ENCODE results near the gene WIZ.

Gene WIZ

GRCh38 chr19:15453091-15453578 lies 3.4 kb upstream of the WIZ start:
- Histone ChIP-seq H3K27ac (ENCODE audit: low read depth, low read length) (no peak overlapping the region), H3K9ac (ENCODE audit: low read length) (peak overlapping the region; percentile 38), H3K36me3 (ENCODE audit: control insufficient read depth, insufficient read depth, low read length) (no peaks in the 10 kb centered on the region), H3K4me1 (ENCODE audit: control insufficient read depth, insufficient read depth, low read length) (peaks cover 23% of the 10 kb centered on the region), H3K9me3 (ENCODE audit: control insufficient read depth, insufficient read depth, low read depth, low read length) (no peaks in the 10 kb centered on the region), H3K27me3 (ENCODE audit: control insufficient read depth, insufficient read depth, low read length) (peaks cover 56% of the 10 kb centered on the region), H3K4me3 (ENCODE audit: low read depth, low read length) (peak overlapping the region; percentile 66)

- Histone ChIP-seq H3K4me1 (ENCODE audit: control insufficient read depth, insufficient read depth, low read length) (peaks cover 18% of the 10 kb centered on the region), H3K27ac (ENCODE audit: low read depth, low read length) (no peak overlapping the region), H3K36me3 (ENCODE audit: control insufficient read depth, insufficient read depth, low read length) (no peaks in the 10 kb centered on the region), H3K4me3 (ENCODE audit: low read depth, low read length) (peak overlapping the region; percentile 66), H3K9me3 (ENCODE audit: control insufficient read depth, insufficient read depth, low read depth, low read length) (no peaks in the 10 kb centered on the region), H3K9ac (ENCODE audit: low read length) (peak overlapping the region; percentile 38), H3K27me3 (ENCODE audit: control insufficient read depth, insufficient read depth, low read length) (peaks cover 49% of the 10 kb centered on the region)
Measured at GRCh38 chr19:15452111-15453047, 2.6 kb upstream of the WIZ start.

- no peaks in the 10 kb centered on the region for H3K9me3 ChIP-seq (ENCODE audit: control insufficient read depth, insufficient read depth, low read depth, low read length)
- H3K36me3 ChIP-seq (ENCODE audit: control insufficient read depth, insufficient read depth, low read length): no peaks in the 10 kb centered on the region
- no peak overlapping the region for H3K9ac ChIP-seq (ENCODE audit: low read length)
- no peak overlapping the region for H3K27ac ChIP-seq (ENCODE audit: low read depth, low read length)
- H3K4me1 ChIP-seq (ENCODE audit: control insufficient read depth, insufficient read depth, low read length): peaks cover 15% of the 10 kb centered on the region; the same call in 1 of the 2 replicates
- H3K4me3 ChIP-seq (ENCODE audit: low read depth, low read length): peak overlapping the region; percentile 60; the same call in 1 of the 2 replicates
- H3K27me3 ChIP-seq (ENCODE audit: control insufficient read depth, insufficient read depth, low read length): peaks cover 30% of the 10 kb centered on the region
Measured at GRCh38 chr19:15450528-15450890, 753 bp upstream of the WIZ start.

GRCh38 chr19:15448778-15449619 lies 757 bp downstream of the WIZ start:
- peaks cover 15% of the 10 kb centered on the region; the same call in 1 of the 2 replicates for H3K4me1 ChIP-seq (ENCODE audit: control insufficient read depth, insufficient read depth, low read length)
- H3K9ac ChIP-seq (ENCODE audit: low read length): no peak overlapping the region

GRCh38 chr19:15448044-15448777 lies 1.5 kb downstream of the WIZ start:
- Histone ChIP-seq H3K27me3 (ENCODE audit: control insufficient read depth, insufficient read depth, low read length) (peaks cover 7% of the 10 kb centered on the region), H3K36me3 (ENCODE audit: control insufficient read depth, insufficient read depth, low read length) (no peaks in the 10 kb centered on the region), H3K4me1 (ENCODE audit: control insufficient read depth, insufficient read depth, low read length) (peaks cover 15% of the 10 kb centered on the region; the same call in 1 of the 2 replicates), H3K9ac (ENCODE audit: low read length) (no peak overlapping the region), H3K9me3 (ENCODE audit: control insufficient read depth, insufficient read depth, low read depth, low read length) (no peaks in the 10 kb centered on the region), H3K4me3 (ENCODE audit: low read depth, low read length) (peak overlapping the region; percentile 62; the same call in 1 of the 2 replicates), H3K27ac (ENCODE audit: low read depth, low read length) (no peak overlapping the region)

More at GRCh38 chr19:15448778-15449619, 757 bp downstream of the WIZ start:
- peak overlapping the region; percentile 62 for H3K4me3 ChIP-seq (ENCODE audit: low read depth, low read length)
- H3K9me3 ChIP-seq (ENCODE audit: control insufficient read depth, insufficient read depth, low read depth, low read length): no peaks in the 10 kb centered on the region
- H3K27ac ChIP-seq (ENCODE audit: low read depth, low read length): no peak overlapping the region
- peaks cover 15% of the 10 kb centered on the region for H3K27me3 ChIP-seq (ENCODE audit: control insufficient read depth, insufficient read depth, low read length)
- H3K36me3 ChIP-seq (ENCODE audit: control insufficient read depth, insufficient read depth, low read length): no peaks in the 10 kb centered on the region

GRCh38 chr19:15447057-15447456 lies 2.7 kb downstream of the WIZ start:
- Histone ChIP-seq H3K27ac (ENCODE audit: low read depth, low read length) (no peak overlapping the region), H3K4me1 (ENCODE audit: control insufficient read depth, insufficient read depth, low read length) (peaks cover 10% of the 10 kb centered on the region; the same call in 1 of the 2 replicates), H3K36me3 (ENCODE audit: control insufficient read depth, insufficient read depth, low read length) (no peaks in the 10 kb centered on the region), H3K4me3 (ENCODE audit: low read depth, low read length) (no peak overlapping the region), H3K9ac (ENCODE audit: low read length) (no peak overlapping the region), H3K27me3 (ENCODE audit: control insufficient read depth, insufficient read depth, low read length) (no peaks in the 10 kb centered on the region), H3K9me3 (ENCODE audit: control insufficient read depth, insufficient read depth, low read depth, low read length) (no peaks in the 10 kb centered on the region)

- H3K27ac ChIP-seq (ENCODE audit: low read depth, low read length): no peak overlapping the region
- H3K4me1 ChIP-seq (ENCODE audit: control insufficient read depth, insufficient read depth, low read length): peaks cover 4% of the 10 kb centered on the region; the same call in 1 of the 2 replicates
- no peak overlapping the region for H3K4me3 ChIP-seq (ENCODE audit: low read depth, low read length)
- H3K9me3 ChIP-seq (ENCODE audit: control insufficient read depth, insufficient read depth, low read depth, low read length): no peaks in the 10 kb centered on the region
- H3K36me3 ChIP-seq (ENCODE audit: control insufficient read depth, insufficient read depth, low read length): no peaks in the 10 kb centered on the region
- no peak overlapping the region for H3K9ac ChIP-seq (ENCODE audit: low read length)
- no peaks in the 10 kb centered on the region for H3K27me3 ChIP-seq (ENCODE audit: control insufficient read depth, insufficient read depth, low read length)
Measured at GRCh38 chr19:15445807-15446376, 3.9 kb downstream of the WIZ start.

- no peaks in the 10 kb centered on the region for H3K36me3 ChIP-seq (ENCODE audit: control insufficient read depth, insufficient read depth, low read length)
- H3K4me3 ChIP-seq (ENCODE audit: low read depth, low read length): no peak overlapping the region
- no peaks in the 10 kb centered on the region for H3K9me3 ChIP-seq (ENCODE audit: control insufficient read depth, insufficient read depth, low read depth, low read length)
- no peaks in the 10 kb centered on the region for H3K27me3 ChIP-seq (ENCODE audit: control insufficient read depth, insufficient read depth, low read length)
- H3K4me1 ChIP-seq (ENCODE audit: control insufficient read depth, insufficient read depth, low read length): peaks cover 4% of the 10 kb centered on the region; the same call in 1 of the 2 replicates
- no peak overlapping the region for H3K9ac ChIP-seq (ENCODE audit: low read length)
- no peak overlapping the region for H3K27ac ChIP-seq (ENCODE audit: low read depth, low read length)
Measured at GRCh38 chr19:15445227-15445605, 4.5 kb downstream of the WIZ start.

GRCh38 chr19:15444505-15445226 lies 5.1 kb downstream of the WIZ start:
- Histone ChIP-seq H3K9me3 (ENCODE audit: control insufficient read depth, insufficient read depth, low read depth, low read length) (no peaks in the 10 kb centered on the region), H3K4me3 (ENCODE audit: low read depth, low read length) (no peak overlapping the region), H3K9ac (ENCODE audit: low read length) (no peak overlapping the region), H3K4me1 (ENCODE audit: control insufficient read depth, insufficient read depth, low read length) (peaks cover 4% of the 10 kb centered on the region; the same call in 1 of the 2 replicates), H3K27ac (ENCODE audit: low read depth, low read length) (no peak overlapping the region), H3K27me3 (ENCODE audit: control insufficient read depth, insufficient read depth, low read length) (no peaks in the 10 kb centered on the region), H3K36me3 (ENCODE audit: control insufficient read depth, insufficient read depth, low read length) (no peaks in the 10 kb centered on the region)

- Histone ChIP-seq H3K27me3 (ENCODE audit: control insufficient read depth, insufficient read depth, low read length) (no peaks in the 10 kb centered on the region), H3K4me3 (ENCODE audit: low read depth, low read length) (no peak overlapping the region), H3K9me3 (ENCODE audit: control insufficient read depth, insufficient read depth, low read depth, low read length) (no peaks in the 10 kb centered on the region), H3K36me3 (ENCODE audit: control insufficient read depth, insufficient read depth, low read length) (no peaks in the 10 kb centered on the region), H3K27ac (ENCODE audit: low read depth, low read length) (no peak overlapping the region), H3K9ac (ENCODE audit: low read length) (no peak overlapping the region), H3K4me1 (ENCODE audit: control insufficient read depth, insufficient read depth, low read length) (peaks cover 4% of the 10 kb centered on the region; the same call in 1 of the 2 replicates)
Measured at GRCh38 chr19:15443838-15444237, 5.9 kb downstream of the WIZ start.
